ENCODE measurements around the gene RBPJ. TPM values are rescaled to one million over a fixed set of nuclear protein-coding genes. Genes with fewer than 3 reads are reported as not detected.

The RBPJ gene
- 10 to 100 TPM; 39.8 to 67.3 (median 55.9) TPM for polyA plus RNA-seq

DNA sequence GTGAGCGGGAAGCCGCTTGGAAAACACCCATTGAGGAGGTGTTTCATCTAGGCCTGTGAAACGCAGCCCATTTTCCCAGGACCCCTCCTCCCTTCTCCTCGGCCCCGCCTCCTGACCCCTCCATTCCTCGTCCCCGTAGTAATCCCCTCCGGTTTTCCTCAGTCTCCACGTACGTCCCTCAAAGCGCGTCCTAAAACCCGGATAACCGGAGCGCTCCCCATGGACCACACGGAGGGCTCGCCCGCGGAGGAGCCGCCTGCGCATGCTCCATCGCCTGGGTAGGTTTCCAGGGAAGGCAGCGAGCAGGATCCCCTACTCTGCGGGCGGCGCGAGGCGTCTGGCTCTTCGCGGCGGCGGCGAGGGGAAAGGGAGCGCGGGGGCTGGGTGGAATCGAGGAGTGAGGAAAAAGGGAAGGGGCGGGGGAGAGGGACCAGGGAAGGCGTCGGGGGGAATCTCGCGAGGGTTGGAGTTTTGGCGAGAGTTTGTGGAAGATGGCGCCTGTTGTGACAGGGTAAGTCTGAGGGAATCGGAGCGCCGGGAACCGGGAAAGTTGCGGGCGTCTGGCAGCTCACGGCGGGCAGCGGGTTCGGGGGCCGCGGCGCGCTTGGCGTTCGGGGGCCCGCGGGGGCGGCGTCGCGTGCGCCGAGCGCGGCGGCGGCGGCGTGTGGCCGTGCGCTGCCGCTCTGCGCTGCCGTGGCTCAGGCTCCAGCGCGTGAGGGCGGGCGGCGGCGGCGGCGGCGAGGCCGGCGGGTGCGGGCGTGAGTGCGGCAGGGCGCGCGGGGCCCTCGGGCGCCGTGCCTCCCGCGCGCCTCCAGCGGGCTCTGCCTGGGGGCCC lies at the start of gene RBPJ:
Gene RBPJ (plus strand): TSS at position 477 of the 835 bp plus-strand sequence. CDS start 15 bp downstream, at position 492.
- Mint-ChIP-seq H3K9me3 (peaks cover 0 to 5% (median 2%) of the 10 kb centered on the region in 6 donors), H3K36me3 (no peaks in the 10 kb centered on the region), H3K27me3 (ENCODE audit: low read depth in 3 of 3) (peaks cover 25 to 31% (median 30%) of the 10 kb centered on the region in 3 donors), H3K4me3 (peak within 1 kb of the TSS; percentile 95 to 99 (median 96)), H3K4me1 (peaks cover 26 to 51% of the 10 kb centered on the region in 2 donors), H3K27ac (peak within 1 kb of the TSS; percentile 90 to 99 (median 97))
- DNase-seq: peak; percentile 85 to 87 (median 87)

DNA sequence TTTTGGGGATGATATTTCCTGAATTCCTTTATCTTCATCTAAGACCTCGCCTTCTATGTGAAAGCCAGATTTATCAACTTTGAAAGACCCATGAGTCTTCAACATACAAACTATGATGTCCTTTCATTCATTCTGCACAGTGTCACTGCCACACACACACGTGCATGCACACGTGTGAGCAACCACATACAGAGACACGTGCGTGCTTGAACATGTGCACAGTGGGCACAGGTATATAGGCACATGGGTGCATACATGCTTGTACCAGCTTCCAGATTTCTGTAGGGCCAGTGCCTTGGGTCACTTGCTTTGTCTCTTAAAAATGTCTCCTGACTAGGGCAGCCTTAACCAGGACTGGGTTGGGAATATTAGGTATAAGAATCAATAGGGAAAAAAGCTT lies 49.1 kb upstream of the RBPJ start:
- no peak for DNase-seq
- Mint-ChIP-seq H3K27ac (no peak overlapping the region), H3K9me3 (no peaks in the 10 kb centered on the region), H3K36me3 (no peaks in the 10 kb centered on the region), H3K4me1 (no peaks in the 10 kb centered on the region), H3K4me3 (no peak overlapping the region), H3K27me3 (ENCODE audit: low read depth in 3 of 3) (peaks cover 0 to 3% (median 3%) of the 10 kb centered on the region in 3 donors)

DNA sequence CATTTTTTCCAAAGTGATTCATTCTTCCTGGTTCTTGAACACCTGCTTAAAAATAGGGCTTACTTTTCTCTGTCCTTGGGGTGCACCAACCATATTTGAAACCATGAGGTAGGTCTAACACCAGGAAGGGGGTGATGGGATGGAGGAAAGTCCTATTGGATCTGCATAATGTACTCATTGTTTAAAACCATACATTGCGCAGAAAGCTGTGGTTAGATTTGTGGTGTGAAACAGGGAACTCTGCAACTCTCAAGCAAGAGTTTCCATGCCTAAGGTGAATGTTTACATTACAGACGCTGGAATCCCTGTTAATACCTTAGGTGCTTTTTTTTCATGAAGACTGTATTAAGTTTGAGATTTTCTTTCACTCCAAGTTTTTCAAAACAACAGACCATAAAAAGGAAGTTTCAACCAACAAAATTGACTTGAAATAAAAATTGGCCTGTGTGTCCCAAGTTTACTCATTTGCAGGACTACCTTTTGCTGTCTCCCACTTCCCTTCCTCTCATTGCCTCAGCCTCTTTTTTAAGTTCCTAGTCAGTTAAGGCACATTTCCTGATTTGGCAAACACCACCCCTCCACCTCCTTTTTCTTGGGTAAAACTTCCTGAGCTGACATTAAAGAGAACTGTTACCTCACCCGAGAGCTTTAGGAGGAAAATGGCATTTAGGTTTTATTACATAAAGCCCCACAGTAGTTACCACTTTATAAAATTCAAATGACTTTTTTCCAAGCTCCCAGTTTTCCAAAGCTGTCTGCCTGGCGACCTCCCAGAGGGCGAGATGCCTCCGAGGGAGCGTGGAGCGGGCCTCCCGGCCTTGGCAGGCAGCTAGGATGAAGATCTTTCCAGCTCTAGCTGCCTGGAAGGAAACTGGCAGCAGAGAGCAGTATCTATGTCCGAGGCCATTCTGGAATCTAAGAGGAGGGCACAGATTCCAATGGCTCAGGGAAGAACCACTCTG lies 47.9 kb upstream of the RBPJ start:
- no peak overlapping the region for H3K27ac Mint-ChIP-seq

DNA sequence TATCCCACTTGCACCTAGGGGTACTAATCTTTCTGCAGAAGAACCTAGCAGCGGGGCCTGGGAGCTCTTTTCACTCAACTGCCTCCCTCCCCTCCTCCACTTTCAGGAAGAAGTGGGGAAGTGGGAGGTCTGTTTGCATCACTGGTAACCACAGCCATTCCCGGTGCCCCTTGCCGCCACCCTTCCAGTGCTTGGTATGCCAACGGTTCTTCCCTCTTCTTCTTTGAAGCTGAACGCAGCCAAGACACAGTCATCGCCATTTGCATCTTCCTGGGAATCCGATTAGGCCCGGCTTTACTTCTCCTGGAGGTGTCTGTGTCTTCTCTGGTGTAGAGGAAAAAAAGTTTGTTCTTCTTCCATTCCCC lies 47.2 kb upstream of the RBPJ start:
- no peak for DNase-seq
- no peaks in the 10 kb centered on the region for H3K36me3 Mint-ChIP-seq
- H3K27me3 Mint-ChIP-seq (ENCODE audit: low read depth in 3 of 3): peaks cover 0 to 3% (median 0%) of the 10 kb centered on the region in 3 donors
- no peaks in the 10 kb centered on the region for H3K9me3 Mint-ChIP-seq
- H3K27ac Mint-ChIP-seq: no peak overlapping the region
- H3K4me1 Mint-ChIP-seq: no peaks in the 10 kb centered on the region
- H3K4me3 Mint-ChIP-seq: no peak overlapping the region

More for the DNA sequence above, 47.9 kb upstream of the RBPJ start:
- no peak for DNase-seq
- no peaks in the 10 kb centered on the region for H3K9me3 Mint-ChIP-seq
- H3K27me3 Mint-ChIP-seq (ENCODE audit: low read depth in 3 of 3): peaks cover 0 to 3% (median 3%) of the 10 kb centered on the region in 3 donors
- H3K36me3 Mint-ChIP-seq: no peaks in the 10 kb centered on the region
- H3K4me1 Mint-ChIP-seq: no peaks in the 10 kb centered on the region
- H3K4me3 Mint-ChIP-seq: no peak overlapping the region

DNA sequence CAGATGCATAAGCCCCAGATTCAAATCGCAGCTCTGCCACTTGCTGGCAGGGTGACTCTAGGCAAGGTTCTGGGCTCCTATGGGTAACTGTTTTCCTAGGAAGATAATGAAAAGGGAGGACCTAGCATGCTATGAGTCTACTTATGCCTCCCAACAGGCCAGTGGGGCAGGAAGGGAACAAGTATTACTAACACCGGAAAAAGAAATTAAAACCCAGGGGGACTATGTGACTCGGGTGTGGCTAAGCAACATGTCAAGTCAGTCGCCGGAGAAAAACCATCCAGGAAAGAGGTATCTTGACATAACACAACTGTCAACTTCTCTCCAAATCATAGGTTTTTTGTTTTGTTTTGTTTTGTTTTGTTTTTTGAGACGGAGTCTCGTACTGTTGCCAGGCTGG lies 45.5 kb upstream of the RBPJ start:
- DNase-seq: no peak
- Mint-ChIP-seq H3K4me1 (no peaks in the 10 kb centered on the region), H3K36me3 (no peaks in the 10 kb centered on the region), H3K27me3 (ENCODE audit: low read depth in 3 of 3) (no peaks in the 10 kb centered on the region), H3K4me3 (no peak overlapping the region), H3K27ac (no peak overlapping the region), H3K9me3 (no peaks in the 10 kb centered on the region)

- no peaks in the 10 kb centered on the region for H3K36me3 Mint-ChIP-seq
- no peak overlapping the region for H3K4me3 Mint-ChIP-seq
- H3K27me3 Mint-ChIP-seq (ENCODE audit: low read depth in 3 of 3): peaks cover 0 to 2% (median under 1%) of the 10 kb centered on the region in 3 donors
- no peaks in the 10 kb centered on the region for H3K9me3 Mint-ChIP-seq
- H3K4me1 Mint-ChIP-seq: no peaks in the 10 kb centered on the region
- DNase-seq: no peak
- no peak overlapping the region for H3K27ac Mint-ChIP-seq
These were observed 41.4 kb upstream of the RBPJ start for GRCh38 chr4:26279446-26279845.

GRCh38 chr4:26281881-26282280 lies 38.9 kb upstream of the RBPJ start:
- H3K4me1 Mint-ChIP-seq: no peaks in the 10 kb centered on the region
- peaks cover 0 to 2% (median 2%) of the 10 kb centered on the region in 3 donors for H3K27me3 Mint-ChIP-seq (ENCODE audit: low read depth in 3 of 3)
- no peak for DNase-seq
- no peaks in the 10 kb centered on the region for H3K36me3 Mint-ChIP-seq
- no peak overlapping the region for H3K4me3 Mint-ChIP-seq
- no peak overlapping the region for H3K27ac Mint-ChIP-seq
- no peaks in the 10 kb centered on the region for H3K9me3 Mint-ChIP-seq

- Mint-ChIP-seq H3K4me1 (no peaks in the 10 kb centered on the region), H3K27me3 (ENCODE audit: low read depth in 3 of 3) (peaks cover 2% of the 10 kb centered on the region in 3 donors), H3K27ac (no peak overlapping the region), H3K36me3 (no peaks in the 10 kb centered on the region), H3K9me3 (no peaks in the 10 kb centered on the region), H3K4me3 (no peak overlapping the region)
- no peak for DNase-seq
These were observed 36.3 kb upstream of the RBPJ start for GRCh38 chr4:26284536-26284935.

DNA sequence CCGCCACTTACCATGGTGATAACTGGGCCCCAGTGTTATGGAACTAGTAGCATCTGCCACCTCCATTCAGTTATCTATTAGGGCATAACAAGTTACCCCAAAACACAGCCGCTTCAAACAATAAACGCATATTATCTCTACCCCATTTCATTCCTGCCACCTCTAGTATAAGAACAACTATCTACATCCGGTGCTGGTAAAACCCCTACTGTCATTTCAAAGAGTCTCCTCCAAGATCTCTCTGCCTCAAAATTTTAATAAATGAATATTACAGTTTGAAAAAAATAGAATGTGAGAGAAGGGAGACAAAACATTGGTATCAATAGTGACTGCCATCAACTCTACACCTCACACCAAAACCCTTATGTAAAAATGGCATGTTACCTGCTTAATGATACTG lies 35.5 kb upstream of the RBPJ start:
- no peak for DNase-seq
- Mint-ChIP-seq H3K9me3 (no peaks in the 10 kb centered on the region), H3K36me3 (no peaks in the 10 kb centered on the region), H3K4me3 (no peak overlapping the region), H3K4me1 (no peaks in the 10 kb centered on the region), H3K27me3 (ENCODE audit: low read depth in 3 of 3) (peaks cover 2% of the 10 kb centered on the region in 3 donors), H3K27ac (no peak overlapping the region)

- H3K4me1 Mint-ChIP-seq: no peaks in the 10 kb centered on the region
- no peak overlapping the region for H3K4me3 Mint-ChIP-seq
- peak overlapping the region in 1 of 6 donors; percentile 36 for H3K27ac Mint-ChIP-seq
- no peaks in the 10 kb centered on the region for H3K36me3 Mint-ChIP-seq
- no peak for DNase-seq
- no peaks in the 10 kb centered on the region for H3K9me3 Mint-ChIP-seq
- peaks cover 2% of the 10 kb centered on the region in 3 donors for H3K27me3 Mint-ChIP-seq (ENCODE audit: low read depth in 3 of 3)
These were observed 33.1 kb upstream of the RBPJ start for GRCh38 chr4:26287756-26288155.

DNA sequence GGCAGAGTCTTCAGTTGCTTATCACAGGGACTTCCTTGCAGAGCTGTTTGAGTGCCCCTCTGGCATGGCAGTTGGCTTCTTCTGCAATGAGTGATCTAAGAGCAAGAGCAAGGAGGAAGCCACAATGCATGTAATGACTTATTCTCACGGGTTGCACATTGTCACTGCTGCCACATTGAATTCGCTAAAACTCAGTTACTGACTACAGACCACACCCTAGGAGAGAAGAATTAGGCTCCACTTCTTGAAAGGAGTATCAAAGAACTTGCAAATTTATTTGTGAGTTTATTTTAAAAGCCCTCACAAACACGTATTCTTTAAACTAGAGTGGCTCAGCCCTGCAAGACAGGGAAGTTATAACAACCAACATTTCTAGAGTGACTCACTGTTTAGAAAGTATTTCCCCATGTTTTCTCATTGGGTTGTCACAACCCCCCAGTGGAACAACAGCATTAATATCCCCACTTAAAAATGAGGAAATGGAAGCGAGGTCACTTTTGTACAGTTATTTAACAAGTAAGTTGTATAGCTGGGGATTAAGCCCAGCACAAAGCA lies 32.4 kb upstream of the RBPJ start:
- Mint-ChIP-seq H3K27ac (peak overlapping the region in 2 of 6 donors; percentile 8 to 18), H3K4me3 (no peak overlapping the region), H3K36me3 (no peaks in the 10 kb centered on the region), H3K9me3 (no peaks in the 10 kb centered on the region), H3K4me1 (no peaks in the 10 kb centered on the region), H3K27me3 (ENCODE audit: low read depth in 3 of 3) (peaks cover 2% of the 10 kb centered on the region in 3 donors)
- DNase-seq: no peak

- no peak for DNase-seq
- Mint-ChIP-seq H3K27me3 (ENCODE audit: low read depth in 3 of 3) (peaks cover 0 to 2% (median 1%) of the 10 kb centered on the region in 3 donors), H3K4me1 (no peaks in the 10 kb centered on the region), H3K27ac (no peak overlapping the region), H3K4me3 (no peak overlapping the region), H3K9me3 (no peaks in the 10 kb centered on the region), H3K36me3 (no peaks in the 10 kb centered on the region)
These were observed 31.4 kb upstream of the RBPJ start for GRCh38 chr4:26289401-26289800.

DNA sequence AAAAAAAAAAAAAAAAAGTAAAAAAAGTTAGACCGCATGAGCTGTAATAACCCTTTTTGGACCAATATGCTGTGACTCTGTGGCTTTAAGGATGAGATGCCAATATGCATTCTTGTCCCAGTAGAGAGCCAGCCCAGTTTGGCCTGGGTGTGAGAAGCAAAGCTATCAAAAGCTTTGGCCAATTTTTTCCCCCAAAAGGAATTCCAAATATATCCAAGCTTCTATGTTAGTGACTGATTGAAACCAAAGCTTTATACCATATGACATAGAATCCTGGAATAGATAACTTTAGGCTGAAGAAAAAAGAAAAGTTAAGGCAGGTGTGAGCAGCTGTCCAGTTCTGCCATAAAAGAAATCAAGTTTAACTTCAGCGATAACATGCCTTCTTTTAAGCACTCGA lies 30.5 kb upstream of the RBPJ start:
- H3K27ac Mint-ChIP-seq: no peak overlapping the region
- no peak overlapping the region for H3K4me3 Mint-ChIP-seq
- H3K4me1 Mint-ChIP-seq: no peaks in the 10 kb centered on the region

DNA sequence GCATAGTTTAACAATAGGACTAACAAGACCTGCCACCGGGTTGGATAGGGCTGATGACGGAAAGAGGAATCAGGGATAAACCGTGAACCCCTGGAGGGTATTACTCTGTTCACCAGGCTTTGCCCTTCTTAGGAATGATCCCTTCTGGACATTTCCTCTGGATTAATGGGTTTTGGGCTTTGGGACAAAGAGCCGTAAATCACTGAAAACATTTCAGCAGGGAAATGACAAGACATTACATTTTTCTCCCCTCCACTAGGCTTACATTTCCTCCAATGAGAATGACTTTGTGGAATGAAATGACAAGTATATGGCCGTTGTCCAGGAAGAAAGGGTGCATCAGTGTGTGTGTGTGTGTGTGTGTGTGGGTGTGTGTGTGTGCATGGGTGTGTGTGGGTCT lies 25.9 kb upstream of the RBPJ start:
- H3K4me1 Mint-ChIP-seq: peaks cover 0 to 6% of the 10 kb centered on the region in 2 donors
- no peak overlapping the region for H3K27ac Mint-ChIP-seq
- no peak for DNase-seq
- H3K4me3 Mint-ChIP-seq: no peak overlapping the region
- no peaks in the 10 kb centered on the region for H3K36me3 Mint-ChIP-seq
- H3K27me3 Mint-ChIP-seq (ENCODE audit: low read depth in 3 of 3): no peaks in the 10 kb centered on the region
- no peaks in the 10 kb centered on the region for H3K9me3 Mint-ChIP-seq

More for the DNA sequence above, 30.5 kb upstream of the RBPJ start:
- H3K9me3 Mint-ChIP-seq: no peaks in the 10 kb centered on the region
- H3K27me3 Mint-ChIP-seq (ENCODE audit: low read depth in 3 of 3): peaks cover 0 to 2% (median 0%) of the 10 kb centered on the region in 3 donors
- no peak for DNase-seq
- no peaks in the 10 kb centered on the region for H3K36me3 Mint-ChIP-seq

Measured in immature natural killer cell (primary cell).